ENCODE data around the gene PIK3C2G.
A peak's percentile ranks its signal among the peaks of the same experiment; 100 is the strongest.
"Not testable (repeated sequence)": the region's sequence is repeated elsewhere in the genome, so short reads cannot be mapped to it uniquely, and the experiment has no call there.

The PIK3C2G gene

DNA sequence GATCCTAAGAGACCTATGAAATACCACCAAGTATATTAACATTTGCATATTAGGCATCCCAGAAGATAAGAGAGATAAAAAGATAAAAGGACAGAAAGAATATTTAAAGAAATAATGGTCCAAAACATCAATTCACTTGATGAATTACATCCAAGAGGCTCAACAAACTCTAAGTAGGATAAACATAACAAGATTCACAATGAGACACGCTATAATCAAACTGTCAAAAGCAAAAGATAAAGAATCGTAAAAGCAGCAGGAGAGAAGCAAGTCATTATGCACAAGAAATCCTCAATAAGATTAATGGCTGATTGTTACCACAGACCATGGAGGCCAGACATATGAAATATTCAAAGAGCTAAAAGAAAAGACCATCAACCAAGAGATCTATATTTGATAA lies 396.9 kb downstream of the PIK3C2G start:
- no peak for DNase-seq

DNA sequence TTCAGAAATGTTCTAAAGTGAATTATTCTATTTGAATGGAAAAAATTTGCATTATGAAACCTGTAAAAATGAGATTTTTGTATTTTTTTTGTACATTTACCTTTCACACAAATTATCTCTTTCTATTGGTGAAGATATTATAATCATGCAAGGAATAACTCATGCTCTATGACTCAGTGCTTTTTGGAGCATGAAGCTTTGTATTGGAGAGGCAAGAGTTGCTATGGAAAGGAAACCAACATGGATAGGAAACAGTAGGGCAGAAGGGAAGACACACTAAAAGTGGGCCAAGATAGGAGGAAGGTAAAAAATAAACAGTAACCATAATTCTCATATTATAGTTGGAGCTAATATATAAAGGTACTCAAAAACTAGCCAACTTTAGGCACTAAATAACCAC lies 397.5 kb downstream of the PIK3C2G start:
- no peak for DNase-seq

- DNase-seq: no peak
Observed at GRCh38 chr12:18676141-18676540, 414.8 kb downstream of the PIK3C2G start.

GRCh38 chr12:18676996-18677588 lies 415.8 kb downstream of the PIK3C2G start:
- no peak for DNase-seq

GRCh38 chr12:18681818-18682217 lies 420.5 kb downstream of the PIK3C2G start:
- DNase-seq: no peak

DNA sequence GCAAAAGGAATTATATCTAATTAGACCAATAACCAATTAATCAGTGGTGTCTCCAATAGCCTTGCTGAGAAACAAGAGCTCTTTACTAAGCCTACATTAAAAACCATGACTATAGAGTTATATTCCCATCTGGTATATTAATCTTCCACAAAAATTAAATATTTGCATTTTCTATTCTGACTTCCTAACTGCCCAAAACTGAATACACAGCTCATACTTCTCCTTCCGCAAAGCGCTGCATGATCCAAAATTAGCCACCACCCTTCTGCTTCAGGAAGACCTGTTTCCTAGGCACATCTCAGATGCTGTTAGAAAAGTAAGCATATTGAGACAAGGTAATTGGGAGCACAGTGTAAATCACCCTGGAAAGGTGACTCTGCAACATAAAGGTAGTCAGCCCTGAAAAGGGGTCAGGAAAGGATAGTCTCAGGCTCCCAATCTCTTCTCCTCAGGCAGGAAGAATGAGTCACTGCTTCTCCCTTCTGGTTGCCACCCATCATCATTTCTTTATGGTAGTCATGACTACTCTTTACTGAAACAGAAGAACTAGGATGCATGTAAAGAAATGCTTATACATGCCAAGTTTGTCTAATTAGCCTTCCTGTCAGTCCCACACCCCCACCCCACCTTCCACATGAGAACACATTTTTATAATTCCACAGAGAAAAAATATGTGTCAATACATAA lies 422.2 kb downstream of the PIK3C2G start:
- no peak for DNase-seq

- no peak for DNase-seq
Observed at GRCh38 chr12:18684430-18684829, 423.1 kb downstream of the PIK3C2G start.

- DNase-seq: no peak
Observed at GRCh38 chr12:18689771-18690170, 428.5 kb downstream of the PIK3C2G start.

GRCh38 chr12:18690653-18691052 lies 429.3 kb downstream of the PIK3C2G start:
- DNase-seq: peak; percentile 35

DNA sequence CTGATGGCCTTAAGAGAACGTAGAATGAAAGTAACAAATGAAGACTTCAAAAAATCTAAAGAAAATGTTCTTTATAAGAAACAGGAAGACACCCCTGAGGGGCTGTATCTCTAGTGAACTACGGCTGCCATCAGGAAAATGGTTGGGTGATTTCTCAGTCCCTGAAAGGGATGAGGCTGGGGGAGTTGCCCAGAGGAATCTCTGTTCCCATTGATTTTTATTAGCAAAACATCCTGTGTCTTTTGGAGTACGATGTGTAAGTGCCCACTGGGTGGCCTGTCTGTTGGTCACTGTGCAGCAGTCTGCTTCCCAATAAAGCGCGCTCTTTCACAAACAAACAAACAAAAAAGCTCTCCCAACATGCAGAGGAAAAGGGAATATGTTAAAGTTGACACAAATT lies 432.7 kb downstream of the PIK3C2G start:
- DNase-seq: not testable (repeated sequence)

DNA sequence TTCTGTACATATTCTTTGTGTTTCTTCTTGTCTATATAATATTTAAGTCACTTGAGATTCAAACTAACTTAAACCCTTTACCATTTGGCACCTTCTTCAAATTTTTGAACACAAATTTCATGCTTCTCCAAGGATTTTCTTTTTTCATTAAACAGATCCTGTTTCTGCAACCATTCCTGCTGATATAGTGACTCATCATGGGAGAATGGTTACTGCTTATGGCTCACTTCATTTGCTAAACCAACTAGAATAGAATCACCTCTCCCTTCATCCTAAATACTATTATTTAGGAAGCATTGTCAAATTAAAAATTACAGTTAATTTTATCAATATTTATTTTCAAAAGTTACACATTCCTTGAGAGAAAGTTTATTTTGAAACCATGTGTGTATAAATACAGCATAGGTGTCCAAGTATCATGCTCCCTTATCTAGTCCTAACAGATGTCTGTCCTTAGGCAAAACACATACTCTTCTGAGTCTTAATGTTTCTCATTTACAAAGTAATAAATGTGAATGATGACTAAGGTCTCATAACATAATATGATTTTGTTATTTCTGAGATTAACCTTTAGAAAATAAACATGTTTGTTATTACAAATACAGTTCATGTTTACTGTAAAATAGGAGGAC lies 435.8 kb downstream of the PIK3C2G start:
- DNase-seq: no peak
